ENCODE measurements around the gene KCNK2.

DNA sequence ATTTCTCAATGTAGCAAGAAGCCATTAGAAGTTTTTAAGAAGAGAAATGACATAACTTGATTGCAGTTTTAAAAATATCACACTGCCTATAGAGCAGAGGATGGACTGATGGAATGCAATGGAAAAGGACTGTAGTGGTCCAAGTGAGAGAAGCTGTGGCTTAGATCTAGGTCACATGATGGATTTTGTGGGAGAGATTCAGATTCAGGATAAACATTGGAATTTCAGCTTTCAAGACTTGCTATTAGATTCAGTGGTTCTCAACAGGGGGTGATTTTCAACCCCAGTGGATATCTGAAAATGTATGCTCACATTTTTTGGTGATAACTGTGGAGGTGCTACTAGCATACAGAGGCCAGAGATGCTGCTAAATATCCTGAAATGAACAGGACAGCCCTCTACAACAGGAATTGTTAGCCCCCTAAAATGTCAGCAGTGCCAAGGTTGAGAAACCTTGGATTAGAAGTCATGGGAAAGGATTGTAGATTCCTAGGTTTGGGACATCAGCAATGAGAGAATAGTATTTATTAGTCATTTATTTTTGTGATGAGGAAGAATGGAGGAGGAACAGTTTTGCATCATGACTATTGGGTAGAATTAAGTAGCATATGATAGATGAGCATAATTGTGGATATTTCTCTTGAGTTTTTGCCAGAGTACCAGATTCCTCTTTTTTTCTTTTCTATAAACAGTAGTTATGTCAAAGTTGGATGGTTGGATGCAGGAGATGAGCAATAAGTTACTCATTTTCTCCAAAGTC, 30.1 kb upstream of the KCNK2 start:
- TF ChIP-seq, protein P1, sequence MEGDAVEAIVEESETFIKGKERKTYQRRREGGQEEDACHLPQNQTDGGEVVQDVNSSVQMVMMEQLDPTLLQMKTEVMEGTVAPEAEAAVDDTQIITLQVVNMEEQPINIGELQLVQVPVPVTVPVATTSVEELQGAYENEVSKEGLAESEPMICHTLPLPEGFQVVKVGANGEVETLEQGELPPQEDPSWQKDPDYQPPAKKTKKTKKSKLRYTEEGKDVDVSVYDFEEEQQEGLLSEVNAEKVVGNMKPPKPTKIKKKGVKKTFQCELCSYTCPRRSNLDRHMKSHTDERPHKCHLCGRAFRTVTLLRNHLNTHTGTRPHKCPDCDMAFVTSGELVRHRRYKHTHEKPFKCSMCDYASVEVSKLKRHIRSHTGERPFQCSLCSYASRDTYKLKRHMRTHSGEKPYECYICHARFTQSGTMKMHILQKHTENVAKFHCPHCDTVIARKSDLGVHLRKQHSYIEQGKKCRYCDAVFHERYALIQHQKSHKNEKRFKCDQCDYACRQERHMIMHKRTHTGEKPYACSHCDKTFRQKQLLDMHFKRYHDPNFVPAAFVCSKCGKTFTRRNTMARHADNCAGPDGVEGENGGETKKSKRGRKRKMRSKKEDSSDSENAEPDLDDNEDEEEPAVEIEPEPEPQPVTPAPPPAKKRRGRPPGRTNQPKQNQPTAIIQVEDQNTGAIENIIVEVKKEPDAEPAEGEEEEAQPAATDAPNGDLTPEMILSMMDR (IDR thresholded peaks at IDR 0.05; ENCODE audit: low read depth, low read length, poor library complexity, severe bottlenecking) = no peak
- TF ChIP-seq EZH2phosphoT487 (IDR thresholded peaks at IDR 0.05; ENCODE audit: borderline replicate concordance, low read length) = no peak
